GM19099 (cell line): Measurements from ENCODE around the gene ARL4C.

Source experiments
- POLR2A ChIP-seq: IDR thresholded peaks from 3 replicates; pipeline ENCODE4 v1.6.1; 2011; ENCODE audit warnings: low read depth; ENCODE audit not compliant: insufficient read length; ENCODE audit errors: extremely low read depth

Gene ARL4C

GRCh38 chr2:234469251-234469845 is 27.5 kb downstream of the ARL4C start:
- TF ChIP-seq POLR2A, result no peak

DNA sequence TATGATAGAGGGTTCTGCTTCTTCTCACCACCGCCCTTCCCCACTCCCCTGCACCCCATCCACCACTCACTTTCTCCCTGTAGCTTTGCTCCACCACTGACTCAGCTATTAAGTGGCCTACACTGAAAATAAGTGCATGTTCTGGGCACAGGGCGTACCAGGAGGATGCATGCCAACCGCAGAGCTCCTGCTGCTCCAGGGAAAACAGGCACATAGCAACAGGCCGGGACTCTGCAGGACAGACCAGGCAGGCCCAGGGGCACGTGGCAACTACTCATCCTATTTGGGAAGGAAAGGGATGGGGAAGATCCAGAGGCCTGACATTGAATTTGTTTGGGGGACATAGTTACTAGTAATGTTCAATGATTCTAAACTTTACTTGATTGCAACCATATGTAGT is 28.4 kb downstream of the ARL4C start:
- TF ChIP-seq POLR2A, result no peak

- TF ChIP-seq POLR2A, result no peak
These were observed 29.6 kb downstream of the ARL4C start for GRCh38 chr2:234467289-234467688.

DNA sequence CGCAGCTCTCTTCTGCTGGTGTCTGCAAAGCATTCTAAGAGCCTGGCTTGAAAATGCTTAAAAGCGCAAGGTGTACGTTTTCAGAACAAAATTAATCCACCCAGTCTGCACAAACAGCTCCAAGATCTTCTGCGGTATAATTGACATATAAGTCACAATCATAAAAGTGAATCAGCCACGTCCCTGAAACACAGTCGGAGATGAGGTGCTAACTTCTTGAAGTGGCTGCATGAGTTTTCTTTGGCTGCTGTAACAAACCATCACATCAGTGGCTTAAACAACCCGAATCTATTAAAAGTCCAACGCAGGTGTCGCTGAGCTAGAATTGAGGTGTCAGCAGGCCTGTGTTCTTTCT is 32.6 kb downstream of the ARL4C start:
- no peak for TF ChIP-seq POLR2A

DNA sequence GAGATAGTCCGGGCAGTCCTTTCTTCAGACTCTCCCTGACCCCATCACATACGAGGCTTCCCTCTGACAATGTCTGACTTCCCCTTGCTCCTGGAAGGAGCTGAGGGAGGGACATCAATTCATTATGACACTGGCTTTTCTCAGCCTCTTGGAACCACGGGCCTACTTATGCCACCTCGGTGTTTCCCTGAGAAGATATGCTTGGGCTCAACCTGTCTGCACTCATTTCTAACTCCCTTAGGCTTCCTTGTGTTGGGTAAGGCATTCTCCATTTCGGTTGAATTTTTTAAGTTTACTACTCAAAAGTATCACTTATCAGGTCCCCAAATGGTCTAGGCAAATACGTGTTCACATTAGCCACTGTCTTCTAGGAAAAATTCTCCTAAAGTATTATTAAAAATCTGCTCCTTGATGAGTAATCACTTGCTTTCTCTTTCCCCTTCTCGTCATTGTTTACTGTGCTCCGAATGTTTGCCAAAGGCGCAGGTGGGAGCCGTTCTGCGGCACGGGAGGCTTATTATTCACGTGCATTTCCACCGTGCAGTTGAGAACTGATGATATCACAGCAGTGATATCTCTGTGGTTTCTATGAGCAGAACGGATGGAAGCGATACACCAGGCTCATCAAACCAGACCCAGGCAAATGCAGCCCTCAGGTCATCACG is 33.1 kb downstream of the ARL4C start:
- TF ChIP-seq POLR2A, result no peak

- no peak for TF ChIP-seq POLR2A
These were observed 34.5 kb downstream of the ARL4C start for GRCh38 chr2:234462218-234462992.

- TF ChIP-seq POLR2A, result no peak
These were observed 37.4 kb downstream of the ARL4C start for GRCh38 chr2:234459401-234460009.

GRCh38 chr2:234458466-234458865 is 38.4 kb downstream of the ARL4C start:
- no peak for TF ChIP-seq POLR2A

GRCh38 chr2:234457421-234457820 is 39.5 kb downstream of the ARL4C start:
- no peak for TF ChIP-seq POLR2A

- no peak for TF ChIP-seq POLR2A
These were observed 42.4 kb downstream of the ARL4C start for GRCh38 chr2:234454433-234454832.

DNA sequence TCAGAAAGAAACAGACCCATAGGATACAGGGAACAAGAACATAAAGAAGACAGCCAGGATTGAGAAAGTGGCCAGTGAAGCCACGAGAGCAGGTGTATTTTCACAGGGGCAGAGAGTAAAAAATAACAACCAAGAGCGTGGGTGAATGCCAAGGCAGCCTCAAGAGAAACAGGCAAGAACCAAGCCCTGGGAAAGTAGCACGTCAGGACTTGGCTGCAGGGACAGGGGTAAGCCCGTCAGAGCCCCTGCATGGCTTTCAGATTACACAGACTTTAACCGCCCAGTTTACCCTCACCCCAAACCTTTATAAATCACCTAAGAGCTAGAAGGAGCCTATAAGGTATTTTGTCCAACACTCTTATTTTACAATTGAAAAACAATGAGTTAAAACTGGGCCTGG is 43.7 kb downstream of the ARL4C start:
- no peak for TF ChIP-seq POLR2A

DNA sequence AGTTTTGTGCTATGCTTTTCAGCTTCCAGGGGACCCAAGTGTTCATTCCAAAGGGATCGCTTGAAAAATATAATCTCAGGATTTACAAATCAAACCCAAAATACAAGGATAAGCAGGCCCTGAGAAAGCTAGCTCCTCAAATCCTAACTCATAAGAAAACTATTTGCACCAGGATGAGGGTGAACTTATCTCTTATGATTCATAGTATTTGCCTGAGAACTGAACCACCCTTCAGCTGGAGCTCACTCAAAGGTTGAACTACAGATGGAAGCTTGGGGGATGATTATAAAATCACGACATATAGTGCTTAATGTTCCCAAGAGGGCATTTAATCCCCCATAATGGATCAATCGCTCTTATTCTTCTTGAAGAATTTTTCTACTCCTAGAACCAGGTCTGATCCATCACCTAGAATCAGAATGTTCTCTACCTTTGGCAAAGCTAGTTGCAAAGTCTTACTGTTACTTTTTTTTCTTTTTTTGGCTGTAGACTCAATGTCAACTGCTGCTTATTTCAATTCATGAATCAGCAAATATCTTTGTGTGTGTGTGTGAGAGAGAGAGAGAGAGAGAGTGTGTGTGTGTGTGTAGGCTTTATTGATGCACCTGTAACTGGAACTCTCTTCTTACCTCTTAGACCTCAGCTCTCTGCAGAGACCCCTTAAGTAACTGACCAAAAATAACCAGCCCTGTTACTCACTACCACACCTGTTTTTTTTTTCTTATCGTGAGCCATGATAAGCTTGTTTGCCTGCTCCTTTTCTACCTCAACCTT is 44.8 kb downstream of the ARL4C start:
- no peak for TF ChIP-seq POLR2A

GRCh38 chr2:234451242-234451641 is 45.6 kb downstream of the ARL4C start:
- no peak for TF ChIP-seq POLR2A

- TF ChIP-seq POLR2A, result no peak
These were observed 46.3 kb downstream of the ARL4C start for GRCh38 chr2:234450431-234451124.
